Measurements from ENCODE around the gene ZNF143. TPM values are rescaled to one million over a fixed set of nuclear protein-coding genes. Genes with fewer than 3 reads are reported as not detected.

The ZNF143 gene
- total and polyA plus RNA-seq, 2 of the 13 experiments (the other 11 are each of a cell fraction or from before 2014, with no cell fraction given), result 22.4 to 35.6 TPM

GRCh38 chr11:9565822-9566560, 105.2 kb downstream of the ZNF143 start (continued):
- TF ChIP-seq MED8 (CRISPR knock-in tag; IDR thresholded peaks at IDR 0.05; ENCODE audit: insufficient replicate concordance), result no peak
- no peak for TF ChIP-seq DDIT3 (CRISPR knock-in tag; IDR thresholded peaks at IDR 0.05)
- TF ChIP-seq MIER2 (CRISPR knock-in tag; IDR thresholded peaks at IDR 0.05), result peak; percentile 51; the same call in 1 of the 2 replicates
- no peak for TF ChIP-seq NFYC (CRISPR knock-in tag; IDR thresholded peaks at IDR 0.05)
- TF ChIP-seq POLR2A (IDR thresholded peaks at IDR 0.05; ENCODE audit: insufficient read depth in 1 of 2, low read depth in 2 of 2, low read length in 2 of 2), result peak in 1 of 2 experiments; percentile 58; a peak in 1 of 4 replicates
- TF ChIP-seq MEIS1 (CRISPR knock-in tag; IDR thresholded peaks at IDR 0.05; ENCODE audit: borderline replicate concordance), result 0 out of 2 replicates have a peak, but pooled peaks have one; percentile 40
- TF ChIP-seq IRF2 (CRISPR knock-in tag; IDR thresholded peaks at IDR 0.05), result peak; percentile 74; the same call in 1 of the 2 replicates
- peak; percentile 56; the same call in 1 of the 2 replicates for TF ChIP-seq ZNF503 (CRISPR knock-in tag; IDR thresholded peaks at IDR 0.05)
- TF ChIP-seq PAWR (CRISPR knock-in tag; IDR thresholded peaks at IDR 0.05; ENCODE audit: borderline replicate concordance), result no peak
- TF ChIP-seq SP5 (CRISPR knock-in tag; IDR thresholded peaks at IDR 0.05; ENCODE audit: borderline replicate concordance, low read depth), result peak; percentile 87
- no peak for TF ChIP-seq ATRX (CRISPR knock-in tag; IDR thresholded peaks at IDR 0.05; ENCODE audit: borderline replicate concordance)
- peak; percentile 61 for TF ChIP-seq ERF (CRISPR knock-in tag; IDR thresholded peaks at IDR 0.05)
- TF ChIP-seq ZNF484 (CRISPR knock-in tag; IDR thresholded peaks at IDR 0.05; ENCODE audit: borderline replicate concordance, low read depth), result no peak
- peak; percentile 44; the same call in 1 of the 2 replicates for TF ChIP-seq SMAD3 (CRISPR knock-in tag; IDR thresholded peaks at IDR 0.05)
- no peak for TF ChIP-seq SOX6 (IDR thresholded peaks at IDR 0.05)
- TF ChIP-seq SOX6 (CRISPR knock-in tag; IDR thresholded peaks at IDR 0.05), result peak; percentile 91
- peak; percentile 73 for TF ChIP-seq MIXL1 (CRISPR knock-in tag; IDR thresholded peaks at IDR 0.05)
- TF ChIP-seq NRL (CRISPR knock-in tag; IDR thresholded peaks at IDR 0.05; ENCODE audit: borderline replicate concordance), result no peak
- TF ChIP-seq SKI (IDR thresholded peaks at IDR 0.05; ENCODE audit: partially characterized antibody), result peak; percentile 21
- TF ChIP-seq ATF3 (CRISPR knock-in tag; IDR thresholded peaks at IDR 0.05), result peak; percentile 96
- TF ChIP-seq HMG20A (CRISPR knock-in tag; IDR thresholded peaks at IDR 0.05; ENCODE audit: borderline replicate concordance), result peak; percentile 77; the same call in 1 of the 2 replicates
- no peak for TF ChIP-seq JDP2 (CRISPR knock-in tag; IDR thresholded peaks at IDR 0.05; ENCODE audit: borderline replicate concordance)
- no peak for TF ChIP-seq SP140L (CRISPR knock-in tag; IDR thresholded peaks at IDR 0.05; ENCODE audit: borderline replicate concordance)
- TF ChIP-seq ATF5 (CRISPR knock-in tag; IDR thresholded peaks at IDR 0.05; ENCODE audit: low read depth), result no peak
- no peak for TF ChIP-seq NFIC (IDR thresholded peaks at IDR 0.05; ENCODE audit: low read length)
- TF ChIP-seq ZNF225 (CRISPR knock-in tag; IDR thresholded peaks at IDR 0.05), result no peak
- TF ChIP-seq SMAD9 (CRISPR knock-in tag; IDR thresholded peaks at IDR 0.05), result no peak
- no peak for TF ChIP-seq NFE2L1 (CRISPR knock-in tag; IDR thresholded peaks at IDR 0.05; ENCODE audit: borderline replicate concordance)
- no peak for TF ChIP-seq ZNF558 (CRISPR knock-in tag; IDR thresholded peaks at IDR 0.05; ENCODE audit: borderline replicate concordance)
